HG02623 (cell line): ENCODE measurements around the gene COL8A2.

ENCODE experiments used
- ATAC-seq: cut with Tn5 transposase; IDR thresholded peaks from one replicate; pipeline ENCODE4 v1.9.1; 2021; ENCODE audit warnings: moderate library complexity; ENCODE audit not compliant: unreplicated experiment

The COL8A2 gene

GRCh38 chr1:36092166-36092797 lies 32.7 kb downstream of the COL8A2 start:
- no peak for ATAC-seq

- no peak for ATAC-seq
These were observed 33.3 kb downstream of the COL8A2 start for GRCh38 chr1:36091698-36092097.

GRCh38 chr1:36091141-36091540 lies 33.9 kb downstream of the COL8A2 start:
- no peak for ATAC-seq

- no peak for ATAC-seq
These were observed 35.5 kb downstream of the COL8A2 start for GRCh38 chr1:36089393-36090121.

- peak; percentile 71 for ATAC-seq
These were observed 36.2 kb downstream of the COL8A2 start, which contains the start of gene ADPRS for GRCh38 chr1:36088577-36089392. ADPRS (plus strand) TSS chr1:36088892; CDS start chr1:36088905, 13 bp downstream.

GRCh38 chr1:36088265-36088576 lies 36.8 kb downstream of the COL8A2 start:
- no peak for ATAC-seq

GRCh38 chr1:36087233-36088123 lies 37.5 kb downstream of the COL8A2 start:
- ATAC-seq, result no peak

GRCh38 chr1:36086529-36087232 lies 38.3 kb downstream of the COL8A2 start:
- ATAC-seq, result no peak

- ATAC-seq, result no peak
These were observed 39.1 kb downstream of the COL8A2 start for GRCh38 chr1:36085686-36086526.

- ATAC-seq, result no peak
These were observed 39.9 kb downstream of the COL8A2 start for GRCh38 chr1:36085126-36085525.

- no peak for ATAC-seq
These were observed 40.4 kb downstream of the COL8A2 start for GRCh38 chr1:36084497-36085115.

GRCh38 chr1:36083635-36084496 lies 41.2 kb downstream of the COL8A2 start, which contains the start of gene TEKT2:
TEKT2 (plus strand) TSS chr1:36084094; CDS start chr1:36084922, 828 bp downstream.
- ATAC-seq, result no peak

GRCh38 chr1:36083219-36083618 lies 41.8 kb downstream of the COL8A2 start:
- no peak for ATAC-seq

- ATAC-seq, result no peak
These were observed 43.0 kb downstream of the COL8A2 start for GRCh38 chr1:36081926-36082485.

- no peak for ATAC-seq
These were observed 44.2 kb downstream of the COL8A2 start for GRCh38 chr1:36080801-36081200.

- ATAC-seq, result no peak
These were observed 44.8 kb downstream of the COL8A2 start for GRCh38 chr1:36080236-36080635.

- ATAC-seq, result no peak
These were observed 47.9 kb downstream of the COL8A2 start for GRCh38 chr1:36076979-36077573.
